PC-3 (cell line): ENCODE results near the gene ZNF14.

Experiments used
- EZH2 ChIP-seq: fragments of 300-600 bp; sonication (generic); IDR thresholded peaks from one replicate; pipeline ENCODE4 v1.6.1; 2017; ENCODE audit warnings: antibody characterized with exemption, mild to moderate bottlenecking, low read length; ENCODE audit not compliant: unreplicated experiment
- TF ChIP-seq, protein P1 (sequence below): fragments of 300-600 bp; sonication (generic); conservative IDR thresholded peaks from 2 replicates; pipeline ENCODE4 v1.5.1; 2017; ENCODE audit warnings: antibody characterized with exemption, low read depth, mild to moderate bottlenecking, low read length

- TF ChIP-seq, protein P1, sequence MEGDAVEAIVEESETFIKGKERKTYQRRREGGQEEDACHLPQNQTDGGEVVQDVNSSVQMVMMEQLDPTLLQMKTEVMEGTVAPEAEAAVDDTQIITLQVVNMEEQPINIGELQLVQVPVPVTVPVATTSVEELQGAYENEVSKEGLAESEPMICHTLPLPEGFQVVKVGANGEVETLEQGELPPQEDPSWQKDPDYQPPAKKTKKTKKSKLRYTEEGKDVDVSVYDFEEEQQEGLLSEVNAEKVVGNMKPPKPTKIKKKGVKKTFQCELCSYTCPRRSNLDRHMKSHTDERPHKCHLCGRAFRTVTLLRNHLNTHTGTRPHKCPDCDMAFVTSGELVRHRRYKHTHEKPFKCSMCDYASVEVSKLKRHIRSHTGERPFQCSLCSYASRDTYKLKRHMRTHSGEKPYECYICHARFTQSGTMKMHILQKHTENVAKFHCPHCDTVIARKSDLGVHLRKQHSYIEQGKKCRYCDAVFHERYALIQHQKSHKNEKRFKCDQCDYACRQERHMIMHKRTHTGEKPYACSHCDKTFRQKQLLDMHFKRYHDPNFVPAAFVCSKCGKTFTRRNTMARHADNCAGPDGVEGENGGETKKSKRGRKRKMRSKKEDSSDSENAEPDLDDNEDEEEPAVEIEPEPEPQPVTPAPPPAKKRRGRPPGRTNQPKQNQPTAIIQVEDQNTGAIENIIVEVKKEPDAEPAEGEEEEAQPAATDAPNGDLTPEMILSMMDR = no peak
- no peak for TF ChIP-seq EZH2
Observed at GRCh38 chr19:19670070-19670551, 62.8 kb downstream of the ZNF14 start.
